IPS-11a (cell line): ENCODE results near the gene RSRP1.
A peak's percentile ranks its signal among the peaks of the same experiment; 100 is the strongest.
"Not testable (repeated sequence)": the region's sequence is repeated elsewhere in the genome, so short reads cannot be mapped to it uniquely, and the experiment has no call there.

Source experiments
- H3K4me3 ChIP-seq: one replicate; pipeline ENCODE4 v1.5.1; 2013; ENCODE audit warnings: low read depth, low read length, control low read depth

Gene RSRP1

DNA sequence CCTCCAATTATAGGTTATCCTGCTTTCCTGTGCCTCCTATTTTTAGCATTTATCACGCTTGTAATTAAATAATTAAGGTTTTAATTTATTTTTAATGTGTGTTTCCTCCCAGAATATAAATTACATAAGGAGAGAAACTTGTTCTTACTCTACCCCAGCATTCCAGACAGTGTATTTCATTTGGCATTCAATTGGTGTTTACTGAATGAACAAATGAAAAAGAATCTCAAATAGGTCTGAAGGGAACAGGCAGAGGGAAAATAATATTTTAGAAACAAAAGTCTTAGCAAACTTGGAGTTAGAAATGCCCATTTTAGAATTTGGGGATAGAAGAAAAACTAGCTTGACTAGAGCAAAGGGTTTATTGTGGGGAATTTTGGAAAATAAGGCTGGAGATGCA is 9.9 kb upstream of the RSRP1 start:
- no peak overlapping the region for H3K4me3 ChIP-seq

- H3K4me3 ChIP-seq: no peak overlapping the region
These were observed 9.3 kb upstream of the RSRP1 start for GRCh38 chr1:25256578-25256965.

GRCh38 chr1:25255706-25256577 is 8.7 kb upstream of the RSRP1 start:
- no peak overlapping the region for H3K4me3 ChIP-seq

DNA sequence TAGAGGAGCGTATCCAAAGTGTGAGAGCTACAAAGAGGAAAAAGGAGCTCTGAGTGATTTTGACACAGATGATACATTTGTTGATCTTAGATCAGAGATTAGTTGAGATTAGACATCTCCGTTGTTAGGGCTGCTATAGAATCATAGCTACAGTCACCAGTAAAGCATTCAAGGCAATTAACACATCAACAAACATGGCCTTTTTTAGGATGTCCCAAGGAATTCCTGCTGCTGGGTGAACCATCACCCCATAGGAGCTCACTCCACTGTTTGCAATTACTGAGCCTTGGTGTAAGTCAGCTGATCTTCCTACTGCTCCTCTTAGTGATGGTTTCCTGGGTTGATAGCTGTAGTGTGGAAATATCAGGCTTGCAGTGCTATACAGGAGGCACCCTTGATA is 6.7 kb upstream of the RSRP1 start:
- H3K4me3 ChIP-seq: no peak overlapping the region

DNA sequence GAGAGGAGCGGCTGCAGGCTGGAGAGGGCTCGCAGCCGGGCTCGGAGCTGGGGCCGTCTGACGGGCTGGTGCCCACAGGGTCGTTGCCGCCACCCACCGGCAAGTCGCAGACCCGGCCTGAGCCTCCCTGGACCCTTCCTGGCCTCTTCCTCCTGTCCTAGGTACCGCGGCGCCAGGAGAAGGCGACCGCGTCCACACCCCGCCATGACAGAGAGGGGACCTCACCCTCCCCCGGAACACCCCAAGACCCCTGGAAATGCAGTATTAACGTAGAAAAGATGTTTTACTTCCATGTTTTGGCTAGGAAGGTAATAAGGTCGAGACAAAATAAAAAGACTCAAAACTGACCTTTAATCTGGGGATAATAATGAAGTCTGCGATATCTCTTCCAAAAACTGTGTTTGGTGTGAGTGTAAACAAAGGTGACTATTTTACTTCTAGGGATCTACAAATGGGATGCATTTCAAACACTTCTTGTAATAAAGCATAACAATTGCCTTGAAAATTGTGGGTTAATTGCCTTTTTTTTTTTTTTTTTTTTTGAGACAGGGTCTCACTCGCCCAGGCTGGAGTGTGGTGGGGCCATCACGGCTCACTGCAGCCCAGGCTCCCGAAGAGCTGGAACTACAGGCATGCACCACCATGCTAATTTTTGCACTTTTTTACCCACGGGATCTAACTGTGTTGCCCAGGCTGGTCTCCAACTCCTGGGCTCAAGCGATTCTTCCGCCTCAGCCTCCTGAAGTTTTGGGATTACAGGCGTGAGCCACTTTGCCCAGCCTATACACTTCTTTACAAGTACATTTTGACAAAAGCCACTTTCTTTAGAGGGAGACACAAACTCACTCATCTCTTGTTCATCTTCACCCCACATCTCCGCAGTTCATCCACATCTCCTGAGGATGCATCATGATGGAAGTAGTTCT is 838 bp upstream of the RSRP1 start:
- peak overlapping the region; percentile 54 for H3K4me3 ChIP-seq

- H3K4me3 ChIP-seq: peak overlapping the region; percentile 94
These were observed 642 bp downstream of the RSRP1 start for GRCh38 chr1:25246600-25247023.

DNA sequence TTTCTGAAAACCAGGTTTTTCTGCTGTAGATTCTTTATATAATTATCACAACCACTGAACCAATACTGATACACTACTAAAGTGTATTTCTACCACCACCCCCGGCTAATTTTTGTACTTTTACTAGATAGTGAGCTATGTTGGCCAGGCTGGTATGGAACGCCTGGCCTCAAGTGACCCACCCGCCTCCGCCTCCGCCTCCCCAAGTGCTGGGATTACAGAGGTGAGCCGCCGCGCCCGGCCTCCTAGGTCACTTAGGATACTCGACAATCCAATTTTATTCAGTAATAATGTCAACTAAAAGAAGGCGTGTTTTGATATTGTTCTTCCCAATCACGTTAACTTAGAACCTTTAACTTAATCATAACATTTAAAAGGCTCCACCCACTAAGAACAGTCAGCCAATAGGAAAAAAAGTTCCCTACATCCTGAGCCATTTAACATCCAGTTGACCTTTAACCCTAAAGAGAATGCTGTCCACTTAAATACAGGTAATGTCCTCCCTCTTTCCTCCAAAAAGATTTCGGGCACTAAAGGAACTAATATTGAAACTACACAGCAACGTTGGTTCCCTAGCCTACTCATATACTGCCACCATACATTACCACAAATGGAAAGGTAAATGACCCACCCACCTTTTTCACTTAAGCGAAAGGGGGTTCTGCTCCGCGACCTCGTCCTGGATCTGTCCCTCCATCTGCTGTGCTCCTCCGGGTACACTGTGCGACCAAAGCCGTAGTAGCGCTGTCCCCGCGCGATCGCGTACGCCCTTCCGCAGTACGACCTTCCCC is 1.2 kb downstream of the RSRP1 start:
- H3K4me3 ChIP-seq: peak overlapping the region; percentile 94

DNA sequence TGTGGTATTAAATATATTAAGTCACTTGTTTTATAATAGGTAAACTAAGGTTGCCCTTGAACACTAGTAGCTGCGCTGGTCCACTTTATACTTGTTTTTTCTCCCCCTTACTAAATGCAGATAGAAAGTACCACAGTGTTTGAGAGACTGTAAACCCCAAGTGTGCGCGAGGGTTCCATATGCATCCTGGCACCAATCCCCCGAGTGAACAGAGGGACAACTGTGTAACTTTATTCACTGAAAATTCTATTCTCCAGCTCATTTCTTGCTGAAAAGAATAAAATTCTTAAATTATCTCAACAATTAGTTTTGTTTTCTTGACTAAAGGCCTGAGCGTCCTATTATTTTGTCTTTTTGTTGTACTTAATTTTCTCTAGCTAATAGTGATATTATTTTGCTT is 1.9 kb downstream of the RSRP1 start:
- peak overlapping the region; percentile 94 for H3K4me3 ChIP-seq

- no peak overlapping the region for H3K4me3 ChIP-seq
These were observed 3.3 kb downstream of the RSRP1 start for GRCh38 chr1:25243907-25244306.

GRCh38 chr1:25239681-25240541 is 7.3 kb downstream of the RSRP1 start:
- H3K4me3 ChIP-seq: peak overlapping the region; percentile 59

DNA sequence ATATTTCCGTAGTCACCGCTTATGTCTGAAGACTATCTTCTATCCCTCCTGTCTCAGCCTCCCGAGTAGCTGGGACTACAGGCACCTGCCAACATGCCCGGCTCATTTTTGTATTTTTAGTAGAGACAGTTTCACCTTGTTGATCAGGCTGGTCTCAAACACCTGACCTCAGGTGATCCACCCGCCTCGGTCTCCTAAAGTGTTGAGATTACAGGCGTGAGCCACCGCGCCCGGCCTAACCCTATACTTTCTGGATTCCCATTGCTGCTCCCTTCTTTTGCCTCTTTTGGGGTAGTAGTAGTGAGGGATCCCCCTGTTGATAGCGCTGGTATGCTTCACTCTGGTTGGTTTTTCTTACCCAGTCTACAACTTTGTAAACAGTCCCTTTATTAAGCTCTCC is 9.2 kb downstream of the RSRP1 start:
- H3K4me3 ChIP-seq: no peak overlapping the region

DNA sequence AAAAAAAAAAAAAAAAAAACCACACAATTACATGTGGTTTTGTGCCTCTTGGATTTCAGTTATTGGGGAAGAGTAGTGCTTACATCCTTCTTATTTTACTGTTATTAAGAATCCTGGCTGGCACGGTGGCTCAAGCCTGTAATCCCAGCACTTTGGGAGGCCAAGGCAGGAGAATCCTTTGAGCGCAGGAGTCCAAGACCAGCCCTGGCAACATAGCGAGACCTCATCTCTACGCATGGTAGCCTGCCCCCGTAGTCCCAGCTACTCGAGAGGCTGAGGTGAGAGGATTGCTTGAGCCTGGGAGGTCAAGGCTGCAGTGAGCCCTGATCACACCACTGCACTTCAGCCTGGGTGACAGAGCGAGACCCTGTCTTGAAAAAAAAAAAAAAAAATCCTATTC is 11.0 kb downstream of the RSRP1 start:
- not testable (repeated sequence) for H3K4me3 ChIP-seq

- not testable (repeated sequence) for H3K4me3 ChIP-seq
These were observed 11.8 kb downstream of the RSRP1 start for GRCh38 chr1:25235411-25235810.

DNA sequence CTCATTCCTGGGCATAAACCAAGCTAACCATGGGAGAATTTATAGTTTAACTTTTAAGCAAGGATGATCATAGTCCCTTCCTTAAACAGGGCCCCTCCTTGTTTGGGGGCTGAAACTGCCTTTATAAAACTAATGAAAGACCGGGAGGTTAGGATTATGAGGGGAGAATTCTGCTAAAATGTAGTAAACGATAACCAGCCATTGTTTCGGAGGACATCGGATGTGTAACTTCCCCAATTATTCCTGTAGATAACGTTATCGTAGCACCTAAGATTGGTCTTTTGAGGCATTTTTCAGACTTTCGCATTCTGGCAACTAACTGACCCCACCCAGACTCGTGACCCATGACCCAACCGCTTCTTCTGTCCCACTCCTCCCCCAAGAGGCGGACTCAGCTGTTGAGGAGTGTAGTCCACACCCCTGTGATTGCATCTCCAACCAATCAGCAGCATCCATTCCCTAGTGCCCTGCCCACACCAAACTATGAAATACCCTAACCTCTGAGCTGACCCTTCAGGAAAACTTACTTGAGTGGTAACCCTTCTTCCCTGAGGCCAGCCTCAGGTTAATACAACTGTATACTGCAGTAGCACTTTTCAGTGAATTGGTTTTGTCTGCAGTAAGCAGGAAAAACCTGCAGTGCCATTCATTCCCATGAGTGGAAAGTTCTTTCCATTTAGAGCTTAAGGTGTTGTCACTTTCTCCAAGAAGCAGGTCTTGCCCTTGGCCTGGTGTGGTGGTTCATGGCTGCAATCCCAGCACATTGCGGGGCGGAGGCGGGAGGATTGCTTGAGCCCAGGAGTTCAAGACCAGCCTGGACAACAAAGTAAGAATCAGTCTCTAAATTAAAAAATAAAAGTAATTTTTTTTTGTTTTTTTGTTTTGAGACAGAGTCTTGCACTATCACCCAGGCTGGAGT is 14.1 kb downstream of the RSRP1 start:
- H3K4me3 ChIP-seq: peak overlapping the region; percentile 82

DNA sequence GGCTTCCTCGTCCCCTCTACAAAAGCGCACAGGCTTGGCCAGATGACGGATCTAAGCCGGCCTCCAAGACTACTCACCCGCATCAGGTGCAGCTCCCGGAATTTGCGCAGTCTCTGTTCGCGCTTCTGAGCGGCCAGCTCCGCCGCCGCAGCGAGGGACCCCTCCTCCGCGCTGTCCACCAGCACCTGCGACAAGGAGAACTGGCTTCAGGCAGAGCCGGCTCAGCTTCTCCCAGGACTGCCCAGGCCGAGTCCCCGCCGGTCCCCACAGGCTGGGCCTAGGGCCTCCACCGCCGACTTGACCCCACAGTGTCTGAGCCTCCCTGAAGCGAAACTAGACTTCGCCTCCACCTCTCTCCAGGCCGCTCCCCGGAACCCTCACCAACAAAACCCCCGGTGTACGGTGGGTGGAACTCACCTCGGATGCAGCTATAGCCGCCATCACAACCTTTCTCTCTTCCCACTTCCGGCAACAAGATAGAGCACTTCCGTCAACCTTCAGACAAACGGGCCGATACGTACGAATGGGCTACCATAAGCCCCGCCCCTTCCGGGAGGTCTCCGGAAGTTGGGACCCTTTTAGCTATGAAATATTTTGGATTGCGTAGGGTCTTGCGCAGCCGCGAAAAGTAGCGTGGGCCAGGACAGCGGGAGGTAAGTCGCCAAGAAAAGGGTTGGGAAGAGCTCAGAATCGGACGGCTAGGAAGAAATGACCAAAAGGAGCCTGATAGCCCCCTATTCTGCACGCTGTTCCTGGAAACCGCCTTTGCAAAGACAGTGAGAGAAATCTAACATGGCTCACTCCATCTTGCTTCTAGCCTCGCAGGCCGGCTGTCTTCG is 15.0 kb downstream of the RSRP1 start, which contains the start of gene SYF2:
Gene SYF2 (minus strand): TSS at position 476 of the 839 bp plus-strand sequence. CDS start 35 bp downstream, at position 441.
- H3K4me3 ChIP-seq: peak within 1 kb of the TSS; percentile 82

GRCh38 chr1:25223471-25223870 is 23.8 kb downstream of the RSRP1 start:
- H3K4me3 ChIP-seq: no peak overlapping the region

GRCh38 chr1:25222606-25223005 is 24.6 kb downstream of the RSRP1 start:
- H3K4me3 ChIP-seq: no peak overlapping the region

- no peak overlapping the region for H3K4me3 ChIP-seq
These were observed 26.6 kb downstream of the RSRP1 start for GRCh38 chr1:25220666-25221065.
